B cell (primary cell): ENCODE measurements around the gene NOL9. TPM values are rescaled to one million over a fixed set of nuclear protein-coding genes. Genes with fewer than 3 reads are reported as not detected.

ENCODE experiments used
- ATAC-seq: fragments of 200-7000 bp; cut with Tn5 transposase; one replicate; pipeline ENCODE4 v1.10.0; 2021; ENCODE audit warnings: low read depth, mild to moderate bottlenecking, moderate number of reproducible peaks, moderate library complexity
- CTCF ChIA-PET: fragments of 350-600 bp; sonication (Branson Sonifier 250); formaldehyde crosslinking; loops from one replicate; lab custom pipeline; 2021; ENCODE audit warnings: antibody characterized with exemption, inconsistent platforms; lab: Charles Lee
- POLR2A ChIA-PET: fragments of 350-600 bp; sonication (Branson Sonifier 250); formaldehyde crosslinking; loops from one replicate; lab custom pipeline; 2021; ENCODE audit warnings: antibody characterized with exemption; lab: Charles Lee
- DNase-seq: peaks from one replicate; pipeline ENCODE4 v3.0.0; 2013
- H2AFZ ChIP-seq: 2 replicates; pipeline ENCODE4 v1.6.1; 2012; ENCODE audit warnings: mild to moderate bottlenecking, low read depth, low read length; ENCODE audit not compliant: insufficient read depth, poor library complexity, severe bottlenecking
- H3K27ac ChIP-seq, 2 donors: 1 replicate in 1 of 2; 2 replicates in 1 of 2; pipeline ENCODE4 v1.5.1; 2012 to 2013; ENCODE audit warnings: low read length in 2 of 2, mild to moderate bottlenecking in 2 of 2, moderate library complexity in 1 of 2
- H3K27me3 ChIP-seq, 4 experiments: fragments of 200-600 bp in 1 of 4; sonication (generic) in 1 of 4; replicated peaks in 1 of 4; 1 replicate in 2 of 4; 2 replicates in 2 of 4; pipeline versions ENCODE4 v1.6.1 to v1.7.0; 2013 to 2016; ENCODE audit warnings: low read length in 3 of 4, mild to moderate bottlenecking in 2 of 4, mixed read lengths in 1 of 4, moderate library complexity in 1 of 4; ENCODE audit not compliant: insufficient read depth in 4 of 4, control insufficient read depth in 3 of 4; ENCODE audit errors: control extremely low read depth in 1 of 4
- H3K36me3 ChIP-seq, 2 experiments: replicated peaks in 1 of 2; 1 replicate in 1 of 2; 2 replicates in 1 of 2; pipeline versions ENCODE4 v1.6.1 to v1.7.1; 2013; ENCODE audit warnings: low read length in 1 of 2; ENCODE audit not compliant: insufficient read depth in 2 of 2, control insufficient read depth in 1 of 2; ENCODE audit errors: control extremely low read depth in 1 of 2, extremely low read depth in 1 of 2
- H3K4me1 ChIP-seq, 2 donors: fragments of 200-600 bp in 1 of 2; sonication (generic) in 1 of 2; 1 replicate in 1 of 2; 2 replicates in 1 of 2; pipeline versions ENCODE4 v1.5.1 to v1.6.1; 2013 to 2017; ENCODE audit warnings: low read length in 2 of 2; ENCODE audit not compliant: control insufficient read depth in 2 of 2, insufficient read depth in 2 of 2
- H3K4me2 ChIP-seq: replicated peaks from 2 replicates; pipeline ENCODE3; 2012; ENCODE audit warnings: mild to moderate bottlenecking, low read depth, low read length; ENCODE audit not compliant: poor library complexity, severe bottlenecking
- H3K4me3 ChIP-seq, 5 experiments: fragments of 200-600 bp in 1 of 5; sonication (generic) in 1 of 5; 1 replicate in 3 of 5; 2 replicates in 2 of 5; pipeline versions ENCODE4 v1.5.1 to v1.7.0; 2011 to 2016; ENCODE audit warnings: low read length in 4 of 5, mild to moderate bottlenecking in 4 of 5, low read depth in 2 of 5, control low read depth in 1 of 5, moderate library complexity in 1 of 5; ENCODE audit not compliant: insufficient read depth in 1 of 5; ENCODE audit errors: control extremely low read depth in 1 of 5, extremely low read depth in 1 of 5
- H3K79me2 ChIP-seq: fragments of 200-600 bp; sonication (generic); one replicate; pipeline ENCODE4 v1.6.0; 2016; ENCODE audit warnings: low read length; ENCODE audit not compliant: control insufficient read depth, insufficient read depth
- H3K9ac ChIP-seq: fragments of 200-600 bp; sonication (generic); 2 replicates; pipeline ENCODE4 v1.6.1; 2017; ENCODE audit warnings: mild to moderate bottlenecking, low read length, moderate library complexity
- H3K9me3 ChIP-seq, 3 donors: one replicate each; pipeline versions ENCODE4 v1.6.1 to v1.7.1; 2013; ENCODE audit warnings: low read length in 2 of 3; ENCODE audit not compliant: control insufficient read depth in 2 of 3, insufficient read depth in 1 of 3; ENCODE audit errors: control extremely low read depth in 1 of 3
- H4K20me1 ChIP-seq: 2 replicates; pipeline ENCODE4 v1.6.0; 2012; ENCODE audit warnings: mild to moderate bottlenecking, low read length; ENCODE audit not compliant: insufficient read depth, control insufficient read depth, poor library complexity, severe bottlenecking
- H3K27ac Mint-ChIP-seq: one replicate; pipeline ENCODE4 v1.8.0; 2021; ENCODE audit warnings: mixed read lengths
- H3K27me3 Mint-ChIP-seq: one replicate; pipeline ENCODE4 v1.8.0; 2021; ENCODE audit warnings: mixed read lengths
- H3K4me1 Mint-ChIP-seq: one replicate; pipeline ENCODE4 v1.8.0; 2021; ENCODE audit warnings: mixed read lengths
- H3K4me3 Mint-ChIP-seq: one replicate; pipeline ENCODE4 v1.8.0; 2021; ENCODE audit warnings: mixed read lengths
- H3K9me3 Mint-ChIP-seq: one replicate; pipeline ENCODE4 v1.8.0; 2022; ENCODE audit warnings: mixed read lengths; ENCODE audit not compliant: insufficient read depth
- CTCF ChIP-seq: fragments of 200-600 bp; IDR thresholded peaks from one replicate; pipeline ENCODE4 v1.8.0; 2022; ENCODE audit warnings: antibody characterized with exemption, mild to moderate bottlenecking
- EZH2 ChIP-seq: IDR thresholded peaks from 2 replicates; pipeline ENCODE4 v1.6.1; 2012; ENCODE audit warnings: borderline replicate concordance, low read depth, mild to moderate bottlenecking, moderate library complexity, low read length; ENCODE audit not compliant: insufficient read depth, poor library complexity, severe bottlenecking
- WGBS: methylation state at CpG from one replicate; pipeline ENCODE4 v1.1.5; 2013; ENCODE audit warnings: missing lambda C conversion rate; ENCODE audit not compliant: insufficient coverage; 5-methylcytosine and 5-hydroxymethylcytosine counted together
- intact Hi-C: fragments of 100-400 bp; cut with micrococcal nuclease; formaldehyde crosslinking; loops from one replicate; pipeline ENCODE4 v1.10.0; 2022
- polyA plus RNA-seq: library from polyadenylated mRNA; depleted of rRNA; stranded (reverse); fragments of >200 nt; gene quantifications from 2 replicates; pipeline ENCODE4 v1.2.3, GENCODE V29; 2012
- total RNA-seq, 2 donors: library from RNA; stranded (reverse); fragments of 120-200 nt in 1 of 2; gene quantifications; 1 replicate in 1 of 2; 2 replicates in 1 of 2; pipeline versions ENCODE4 v1.2.3 to v1.2.4, GENCODE V29; 2013 to 2022

NOL9 gene
- total and polyA plus RNA-seq, 2 donors (not counting 1 experiment from before 2014, with no cell fraction given): 23.8 to 49.5 TPM

GRCh38 chr1:6578624-6579373, 24.5 kb upstream of the NOL9 start:
- no peaks in the 10 kb centered on the region for H3K9me3 Mint-ChIP-seq
- Histone ChIP-seq H4K20me1 (peaks cover 8% of the 10 kb centered on the region), H3K9ac (no peak overlapping the region), H3K27ac (peak overlapping the region; percentile 87 to 91), H3K9me3 (no peaks in the 10 kb centered on the region), H3K4me3 (peak overlapping the region in 2 of 5 experiments; percentile 88 to 90), H3K4me1 (peaks cover 20 to 32% of the 10 kb centered on the region in 2 donors), H3K79me2 (peaks cover 30% of the 10 kb centered on the region), H3K4me2 (peak overlapping the region; percentile 88), H3K36me3 (peaks cover 0 to 2% of the 10 kb centered on the region in 2 experiments), H3K27me3 (no peaks in the 10 kb centered on the region), H2AFZ (peak overlapping the region; percentile 84)
- H3K4me3 Mint-ChIP-seq: peak overlapping the region; percentile 98
- WGBS: 95% methylated on average over 14 of the region's 14 CpGs
- H3K27ac Mint-ChIP-seq: peak overlapping the region; percentile 98
- peaks cover 3% of the 10 kb centered on the region for H3K27me3 Mint-ChIP-seq
- ChIA-PET CTCF (no interaction called here), POLR2A (interaction anchor here (2.5 to 3.4 kb wide), 3 partner anchors 21 to 24 kb away, joined by 7 to 21 read pairs (median 9); partner anchors contain the start of genes KLHL21, NOL9 and TAS1R1)
- peaks cover 34% of the 10 kb centered on the region for H3K4me1 Mint-ChIP-seq
- ATAC-seq (no peak), DNase-seq (no peak)
- intact Hi-C loops: loop anchor here (1.0 kb wide), 3 partner anchors 24 to 47 kb away; partner anchors contain the start of genes NOL9 and PHF13
- no peak for TF ChIP-seq EZH2
- no peak for TF ChIP-seq CTCF
